LoVo (cell line): ENCODE results near the gene SLC35A4.
A peak's percentile ranks its signal among the peaks of the same experiment; 100 is the strongest.
"Not testable (repeated sequence)": the region's sequence is repeated elsewhere in the genome, so short reads cannot be mapped to it uniquely, and the experiment has no call there.

Experiments
- DNase-seq: peaks from one replicate; pipeline ENCODE4 v3.0.0-alpha.2; 2016; ENCODE audit warnings: low spot score

Gene SLC35A4

DNA sequence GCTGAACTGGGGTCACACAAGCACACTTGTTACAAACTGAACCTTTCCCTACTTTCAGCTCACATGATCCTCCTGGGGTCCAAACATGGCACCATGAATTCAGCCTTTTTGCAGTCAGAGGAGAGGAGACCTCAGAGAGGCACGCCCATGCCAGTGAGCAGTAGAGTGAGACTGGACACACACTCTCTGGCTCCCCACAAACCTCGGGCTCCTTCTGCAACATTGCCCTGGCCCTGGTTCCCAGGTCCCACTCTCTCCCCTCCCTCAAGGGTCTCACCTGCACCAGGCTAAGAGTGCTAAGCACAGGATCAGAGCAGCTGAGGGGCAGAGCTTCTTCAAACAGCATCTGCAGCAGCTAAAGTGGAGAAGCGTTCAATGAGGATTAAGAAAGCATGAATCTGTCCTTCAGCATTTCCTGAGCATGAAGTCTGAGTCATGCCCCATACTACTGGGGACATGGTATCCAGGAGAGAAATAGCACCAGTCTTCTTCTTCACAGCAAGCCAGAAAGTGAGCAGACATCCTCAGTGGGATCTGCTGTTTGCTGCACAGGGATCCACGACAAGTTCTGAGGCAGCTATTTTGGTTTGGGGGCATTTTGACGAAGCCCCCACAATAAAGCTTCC lies 27.2 kb downstream of the SLC35A4 start:
- no peak for DNase-seq

DNA sequence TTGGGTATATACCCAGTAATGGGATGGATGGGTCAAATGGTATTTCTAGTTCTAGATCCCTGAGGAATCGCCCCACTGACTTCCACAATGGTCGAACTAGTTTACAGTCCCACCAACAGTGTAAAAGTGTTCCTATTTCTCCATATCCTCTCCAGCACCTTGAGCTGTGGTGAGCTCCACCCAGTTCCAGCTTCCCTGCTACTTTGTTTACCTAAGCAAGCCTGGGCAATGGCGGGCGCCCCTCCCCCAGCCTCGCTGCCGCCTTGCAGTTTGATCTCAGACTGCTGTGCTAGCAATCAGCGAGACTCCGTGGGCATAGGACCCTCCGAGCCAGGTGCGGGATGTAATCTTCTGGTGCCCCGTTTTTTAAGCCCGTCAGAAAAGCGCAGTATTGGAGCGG lies 28.4 kb downstream of the SLC35A4 start:
- DNase-seq, result peak; percentile 41

DNA sequence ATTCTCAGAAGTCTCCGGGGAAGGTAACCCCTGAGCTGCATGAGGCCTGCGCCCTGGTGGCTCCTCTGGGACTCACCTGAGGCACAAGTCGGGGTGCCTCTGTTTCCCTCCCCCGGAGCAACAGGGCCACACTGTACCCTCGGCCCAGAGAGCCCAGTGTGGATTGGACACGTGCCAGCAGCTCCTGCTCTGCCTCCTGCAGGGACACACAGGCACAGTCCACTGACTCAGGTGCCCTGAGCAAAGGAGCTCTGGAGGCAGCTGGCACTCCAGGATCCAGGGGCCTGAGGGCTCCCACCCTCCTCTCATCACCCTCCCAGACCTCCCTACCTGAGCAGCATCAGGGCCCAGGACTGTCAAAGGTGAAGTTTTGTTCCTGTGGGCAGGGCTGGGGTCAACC lies 29.5 kb downstream of the SLC35A4 start:
- no peak for DNase-seq

DNA sequence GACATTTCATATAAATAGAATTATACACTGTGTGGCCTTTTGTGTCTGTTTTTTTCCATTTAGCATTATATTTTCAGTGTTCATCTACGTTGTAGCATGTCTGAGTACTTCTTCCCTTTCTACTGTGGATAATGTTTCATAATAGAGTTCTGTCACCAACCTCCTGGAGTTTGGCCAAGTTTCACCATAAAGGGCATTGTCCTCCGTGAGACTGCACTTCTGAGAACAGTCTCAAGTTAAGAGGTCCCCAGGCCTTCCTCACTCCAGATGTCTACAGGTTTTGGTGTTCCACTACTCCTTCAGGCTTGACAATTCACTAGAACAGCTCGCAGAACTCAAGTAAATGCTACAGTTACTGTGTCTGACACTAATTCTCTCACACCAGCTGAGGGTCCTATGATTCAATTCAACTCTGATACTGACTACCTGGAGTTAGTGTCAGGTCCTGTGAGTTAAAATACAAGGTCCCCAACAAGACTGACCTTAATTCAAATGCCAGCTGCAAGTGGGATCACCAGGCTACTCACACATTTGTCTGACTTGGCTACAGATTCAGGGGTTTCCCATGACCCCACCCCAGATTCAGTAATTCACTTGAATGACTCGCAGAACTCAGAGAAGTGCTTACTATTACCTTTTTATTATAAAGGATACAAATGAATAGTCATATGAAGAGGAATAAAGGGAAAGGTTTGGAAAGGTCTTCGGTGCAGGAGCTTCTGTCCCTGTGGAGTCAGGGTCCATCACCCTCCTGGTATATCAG lies 31.1 kb downstream of the SLC35A4 start:
- DNase-seq, result no peak

DNA sequence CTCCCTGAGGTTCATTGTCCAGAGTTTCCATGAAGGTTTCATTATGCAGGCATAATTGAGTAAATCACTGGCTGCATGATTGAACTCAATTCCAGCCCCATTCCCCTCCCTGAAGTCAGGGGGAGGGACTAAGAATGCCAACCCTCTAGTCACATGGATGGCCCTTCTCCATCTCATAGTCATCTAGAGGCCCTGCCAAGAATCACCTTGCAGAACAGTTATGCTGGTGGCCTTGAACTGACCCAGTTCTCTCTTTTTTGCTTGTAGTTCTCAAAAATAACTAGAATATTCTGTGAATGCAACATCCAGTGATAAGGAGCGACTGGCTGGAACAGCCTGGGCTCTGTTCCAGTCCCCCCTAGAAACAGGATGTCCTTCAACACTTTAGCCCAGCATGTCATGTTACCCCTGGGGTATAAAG lies 31.7 kb downstream of the SLC35A4 start:
- no peak for DNase-seq

DNA sequence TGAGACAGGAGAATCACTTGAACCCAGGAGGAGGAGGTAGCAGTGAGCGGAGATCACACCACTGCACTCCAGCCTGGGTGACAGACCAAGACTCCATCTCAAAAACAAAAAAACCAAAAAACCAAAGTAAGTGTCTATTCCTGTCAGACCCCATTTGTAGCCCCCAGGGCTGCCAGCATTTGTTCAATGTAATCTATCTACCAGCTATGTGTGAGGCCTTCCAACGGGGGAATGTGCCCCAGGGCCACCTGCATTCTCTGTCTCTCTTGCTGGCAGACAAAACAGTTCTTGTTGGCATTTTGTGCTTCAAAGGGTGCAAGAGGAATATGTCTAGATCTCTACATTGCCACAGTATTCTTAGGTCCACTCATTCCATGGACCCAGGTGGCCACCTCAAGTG lies 34.2 kb downstream of the SLC35A4 start:
- no peak for DNase-seq

DNA sequence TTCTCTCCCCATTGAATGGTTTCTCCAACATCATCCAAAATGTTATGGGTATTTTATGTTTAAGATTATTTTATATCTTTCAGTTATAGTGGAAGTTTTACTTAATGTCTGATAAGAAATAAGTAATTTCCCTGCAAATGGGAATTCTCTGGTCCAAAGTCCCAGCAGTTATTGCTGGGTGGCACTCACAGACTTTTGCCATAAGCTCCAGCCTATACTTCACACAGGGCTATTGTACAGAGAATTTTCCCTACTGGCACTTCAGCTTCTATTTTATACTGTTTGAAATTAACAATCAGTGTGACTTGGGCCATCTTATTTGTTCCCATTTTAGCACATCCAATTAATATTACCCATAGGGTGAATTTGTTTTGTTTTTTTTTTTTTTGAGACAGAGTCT lies 35.5 kb downstream of the SLC35A4 start:
- DNase-seq, result no peak

DNA sequence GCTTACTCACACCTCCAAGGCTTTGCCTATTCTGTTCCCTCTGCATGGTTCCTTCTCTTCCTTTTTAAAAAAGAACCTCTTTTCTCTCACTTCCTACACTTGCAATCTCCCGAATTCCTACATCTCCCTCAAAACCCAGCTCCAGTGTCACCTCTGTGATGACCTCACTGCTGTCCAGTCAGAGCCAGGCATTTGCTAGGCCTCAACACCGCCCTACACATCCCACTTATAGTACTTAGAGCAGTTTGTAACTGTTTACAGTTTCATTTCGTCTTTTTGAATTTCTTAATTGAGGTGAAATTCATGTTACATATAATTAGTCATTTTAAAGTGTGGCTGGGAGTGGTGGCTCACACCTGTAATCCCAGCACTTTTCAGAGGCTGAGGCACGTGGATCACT lies 37.5 kb downstream of the SLC35A4 start:
- no peak for DNase-seq

DNA sequence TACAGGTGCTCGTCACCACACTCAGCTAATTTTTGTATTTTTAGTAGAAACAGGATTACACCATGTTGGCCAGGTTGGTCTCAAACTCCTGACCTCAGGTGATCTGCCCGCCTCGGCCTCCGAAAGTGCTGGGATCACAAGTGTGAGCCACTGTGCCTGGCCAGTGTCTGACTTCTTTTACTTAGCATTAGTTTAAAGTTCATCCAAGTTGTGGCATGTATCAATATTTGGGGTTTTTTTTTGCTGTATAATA lies 38.7 kb downstream of the SLC35A4 start:
- not testable (repeated sequence) for DNase-seq

DNA sequence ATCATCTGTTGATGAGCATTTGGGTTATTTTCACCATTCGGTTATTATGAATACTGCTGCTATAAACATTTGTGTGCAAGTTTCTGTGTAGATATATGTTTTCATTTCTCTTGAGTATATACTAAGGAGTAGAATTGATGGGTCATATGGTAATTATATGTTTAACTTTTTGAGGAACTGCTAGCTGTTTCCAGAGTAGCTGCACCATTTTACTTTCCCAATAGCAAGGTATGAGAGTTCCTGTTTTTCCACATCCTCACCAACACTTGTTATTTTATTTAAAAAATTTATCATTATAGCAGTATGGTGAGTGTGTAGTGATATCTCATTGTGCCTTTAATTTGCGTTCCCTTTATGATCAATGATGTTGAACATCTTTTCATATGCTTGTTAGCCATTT lies 39.1 kb downstream of the SLC35A4 start:
- no peak for DNase-seq

DNA sequence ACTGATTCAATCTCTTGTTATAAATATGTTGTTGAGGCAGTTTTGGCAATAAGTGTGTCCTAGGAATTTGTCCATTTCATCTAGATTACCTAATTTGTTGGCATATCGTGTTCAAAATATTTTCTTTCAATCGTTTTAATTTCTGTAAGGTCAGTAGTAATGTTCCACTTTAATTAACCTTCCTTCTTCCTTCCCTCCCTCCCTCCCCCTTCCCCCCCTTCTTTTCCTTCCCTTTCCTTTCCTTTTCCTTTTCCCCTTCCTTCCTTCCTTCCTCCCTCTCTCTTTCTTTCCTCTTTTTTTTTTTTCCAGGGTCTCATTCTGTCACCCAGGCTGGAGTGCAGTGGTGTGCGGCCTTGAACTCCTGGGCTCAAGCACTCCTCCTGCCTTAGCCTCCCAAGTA lies 41.3 kb downstream of the SLC35A4 start:
- no peak for DNase-seq

DNA sequence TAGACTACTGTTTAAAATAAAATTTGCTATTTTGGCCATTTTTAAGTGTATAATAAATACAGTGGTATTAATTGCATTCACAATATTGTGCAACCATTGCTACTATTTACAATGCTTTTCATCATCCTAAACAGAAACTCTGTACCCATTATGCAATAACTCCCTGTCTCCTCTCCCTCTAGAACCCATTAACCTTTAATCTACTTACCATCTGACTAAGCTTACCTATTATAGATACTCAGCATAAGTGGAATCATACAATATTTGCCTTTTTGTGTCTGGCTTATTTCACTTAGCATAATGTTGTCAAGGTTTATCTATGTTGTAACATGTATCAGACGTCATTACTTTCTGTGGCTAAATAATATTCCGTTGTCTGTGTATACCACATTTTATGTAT lies 42.4 kb downstream of the SLC35A4 start:
- DNase-seq, result peak; percentile 43

DNA sequence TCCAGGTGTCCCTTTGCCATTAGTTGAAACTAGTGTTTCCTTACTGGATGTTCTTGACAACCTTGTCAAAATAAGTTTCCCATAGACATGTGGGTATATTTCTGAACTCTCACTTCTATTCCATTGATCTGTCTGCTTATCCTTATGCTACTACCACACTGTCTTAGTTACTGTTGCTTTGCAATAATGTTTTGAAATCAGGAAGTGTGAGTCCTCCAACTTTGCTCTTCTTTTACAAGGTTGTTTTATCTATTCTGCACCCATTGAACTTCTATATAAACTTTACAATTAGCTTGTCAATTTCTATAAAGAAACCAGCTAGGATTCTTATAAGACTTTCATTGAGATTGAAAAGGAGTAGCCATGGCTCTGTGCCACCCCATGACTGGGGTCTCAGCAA lies 44.1 kb downstream of the SLC35A4 start:
- DNase-seq, result no peak

DNA sequence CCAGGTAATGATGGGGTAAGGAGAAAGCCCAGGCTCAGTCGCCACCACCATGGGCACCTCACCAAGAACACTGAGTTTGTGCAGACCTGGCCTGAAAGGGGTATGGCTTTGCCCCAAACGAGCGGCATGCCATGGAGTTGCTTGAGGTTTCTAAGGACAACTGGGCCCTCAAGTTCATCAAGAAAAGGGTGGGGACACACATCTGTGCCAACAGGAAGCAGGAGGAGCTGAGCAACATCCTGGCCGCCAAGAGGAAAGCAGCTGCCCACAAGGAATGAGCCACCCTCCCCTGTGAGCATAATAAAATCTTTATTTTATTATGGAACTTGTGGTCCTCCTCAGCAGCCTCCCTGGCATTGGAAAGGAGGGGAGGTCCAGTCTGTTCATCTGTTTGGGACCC lies 44.5 kb downstream of the SLC35A4 start:
- peak; percentile 49 for DNase-seq

DNA sequence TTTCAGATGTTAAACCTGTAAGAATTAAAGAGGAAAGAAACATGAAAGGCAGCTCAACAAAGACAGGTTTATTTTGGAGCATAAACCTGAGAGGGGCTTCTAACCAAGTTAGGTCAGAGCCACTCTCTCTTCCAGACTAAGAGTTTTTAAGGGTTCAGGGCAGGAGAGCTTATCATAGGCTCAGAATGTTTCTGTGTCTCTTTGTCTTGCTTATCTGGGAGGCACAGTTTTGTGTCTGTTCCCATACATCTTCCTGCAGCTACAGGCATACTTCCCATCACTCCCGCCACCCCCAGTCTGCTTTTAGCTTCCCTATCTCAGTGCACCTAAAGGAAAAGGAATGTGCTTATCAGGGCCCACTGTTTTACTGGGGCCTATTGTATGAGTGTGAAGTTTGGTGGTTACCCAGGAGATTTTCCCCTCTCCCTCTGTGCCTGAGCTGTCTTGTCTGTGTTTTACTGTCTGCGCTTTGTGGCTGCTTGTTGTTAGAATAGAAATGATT lies 46.4 kb downstream of the SLC35A4 start:
- DNase-seq, result no peak
